GM12878 (cell line): Measurements from ENCODE around the gene GRIP2. TPM values are rescaled to one million over a fixed set of nuclear protein-coding genes. Genes with fewer than 3 reads are reported as not detected.

ENCODE experiments used
- ATAC-seq: fragments of 200-7000 bp; cut with Tn5 transposase; 3 replicates; pipeline ENCODE4 v1.9.1; 2020; ENCODE audit warnings: mild to moderate bottlenecking, moderate library complexity
- BruUV-seq: library from RNA; stranded (reverse); fragments of 400-500 nt; replicated peaks from 2 replicates; lab custom pipeline; 2021; lab: Mats Ljungman, UMichigan
- CTCF ChIA-PET: fragments of 300-600 bp; sonication (Branson Sonifier 250); formaldehyde crosslinking; extraction: SDS; loops from one replicate; lab custom pipeline; 2021; ENCODE audit warnings: inconsistent platforms; lab: Yijun Ruan, JAX
- POLR2A ChIA-PET: fragments of 350-600 bp; formaldehyde crosslinking; extraction: SDS; loops from one replicate; lab custom pipeline; 2021; ENCODE audit warnings: inconsistent platforms; lab: Charles Lee
- RAD21 ChIA-PET: fragments of 300-600 bp; sonication (Branson Sonifier 250); formaldehyde crosslinking; loops from one replicate; lab custom pipeline; 2023; ENCODE audit warnings: antibody characterized with exemption; ENCODE audit not compliant: unreplicated experiment; lab: Charles Lee
- SMC1A ChIA-PET: fragments of 300-600 bp; sonication (Branson Sonifier 250); formaldehyde crosslinking; loops from one replicate; lab custom pipeline; 2023; ENCODE audit not compliant: unreplicated experiment, uncharacterized antibody; lab: Charles Lee
- DNase-seq: peaks from one replicate; pipeline ENCODE4 v3.0.0-alpha.2; 2011; ENCODE audit warnings: low read depth, low spot score
- FAIRE-seq: peaks from 3 replicates; lab custom pipeline; 2011; peaks lifted over from hg19 to GRCh38; lab: Jason Lieb, UNC
- H2AFZ ChIP-seq: 2 replicates; pipeline ENCODE4 v1.6.0; 2011; ENCODE audit warnings: low read depth, low read length, control low read depth; ENCODE audit not compliant: control insufficient read depth
- H3K27ac ChIP-seq: 2 replicates; pipeline ENCODE4 v1.5.1; 2011; ENCODE audit warnings: control low read depth; ENCODE audit not compliant: control insufficient read depth, insufficient read depth
- H3K27me3 ChIP-seq, 2 experiments: replicated peaks in 1 of 2; 2 replicates each; pipeline versions ENCODE4 v1.6.0 to v1.6.1; 2011; ENCODE audit warnings: low read length in 1 of 2; ENCODE audit not compliant: control insufficient read depth in 2 of 2, insufficient read depth in 2 of 2
- H3K36me3 ChIP-seq, 2 experiments: 2 replicates each; pipeline ENCODE4 v1.5.1; 2011; ENCODE audit warnings: low read length in 1 of 2; ENCODE audit not compliant: control insufficient read depth in 2 of 2, insufficient read depth in 2 of 2
- H3K4me1 ChIP-seq: 2 replicates; pipeline ENCODE4 v1.6.1; 2011; ENCODE audit warnings: mild to moderate bottlenecking, low read length, moderate library complexity, mixed read lengths; ENCODE audit not compliant: control insufficient read depth, insufficient read depth
- H3K4me2 ChIP-seq: 2 replicates; pipeline ENCODE4 v1.6.0; 2011; ENCODE audit warnings: control low read depth; ENCODE audit not compliant: control insufficient read depth, insufficient read depth
- H3K4me3 ChIP-seq: fragments of 200-600 bp; sonication (generic); 2 replicates; pipeline ENCODE4 v1.5.1; 2016
- H3K79me2 ChIP-seq: 2 replicates; pipeline ENCODE4 v1.6.0; 2011; ENCODE audit warnings: low read length; ENCODE audit not compliant: control insufficient read depth, insufficient read depth
- H3K9ac ChIP-seq: 2 replicates; pipeline ENCODE4 v1.8.0; 2011; ENCODE audit warnings: low read length, control low read depth, mixed read lengths; ENCODE audit not compliant: control insufficient read depth, insufficient read depth
- H3K9me3 ChIP-seq: replicated peaks from 3 replicates; pipeline ENCODE4 v1.5.1; 2011; ENCODE audit warnings: mild to moderate bottlenecking, low read length; ENCODE audit not compliant: control insufficient read depth, insufficient read depth
- H4K20me1 ChIP-seq: 2 replicates; pipeline ENCODE4 v1.6.0; 2011; ENCODE audit not compliant: control insufficient read depth, insufficient read depth
- CHD4 ChIP-seq: fragments of 200-600 bp; sonication (generic); IDR thresholded peaks from 2 replicates; pipeline ENCODE4 v1.6.1; 2016; ENCODE audit warnings: mild to moderate bottlenecking
- CTCF ChIP-seq, 3 experiments: IDR thresholded peaks in 2 of 3; conservative IDR thresholded peaks in 1 of 3; 2 replicates each; pipeline ENCODE4 v1.5.1; 2011; ENCODE audit warnings: low read depth in 3 of 3, low read length in 3 of 3, mild to moderate bottlenecking in 3 of 3, control low read depth in 2 of 3, moderate library complexity in 2 of 3, inconsistent platforms in 1 of 3, mixed read lengths in 1 of 3; ENCODE audit not compliant: control insufficient read depth in 2 of 3, insufficient read depth in 1 of 3; ENCODE audit errors: extremely low read depth in 1 of 3
- ETV6 ChIP-seq, 2 experiments: fragments of 450-650 bp in 1 of 2; IDR thresholded peaks in 1 of 2; conservative IDR thresholded peaks in 1 of 2; 2 replicates each; pipeline ENCODE4 v1.6.1; 2014; ENCODE audit warnings: antibody characterized with exemption in 1 of 2, borderline replicate concordance in 1 of 2, low read depth in 1 of 2, mild to moderate bottlenecking in 1 of 2, moderate library complexity in 1 of 2
- FOS ChIP-seq: IDR thresholded peaks from 3 replicates; pipeline ENCODE4 v1.6.1; 2011; ENCODE audit warnings: borderline replicate concordance; ENCODE audit not compliant: insufficient read length; ENCODE audit errors: extremely low read depth
- HCFC1 ChIP-seq: fragments of 150-350 bp; IDR thresholded peaks from 2 replicates; pipeline ENCODE4 v1.6.1; 2014; ENCODE audit warnings: low read length
- IKZF2 ChIP-seq, 2 experiments: fragments of 450-650 bp; IDR thresholded peaks; 2 replicates each; pipeline ENCODE4 v1.6.1; 2017; ENCODE audit warnings: mild to moderate bottlenecking in 2 of 2, moderate library complexity in 2 of 2
- JUNB ChIP-seq: IDR thresholded peaks from 2 replicates; pipeline ENCODE4 v1.6.1; 2016; ENCODE audit warnings: antibody characterized with exemption, mild to moderate bottlenecking
- MEF2B ChIP-seq: fragments of 450-650 bp; IDR thresholded peaks from 2 replicates; pipeline ENCODE4 v1.6.1; 2018; ENCODE audit warnings: mild to moderate bottlenecking, moderate library complexity; ENCODE audit not compliant: partially characterized antibody, poor library complexity, severe bottlenecking
- NFYB ChIP-seq: IDR thresholded peaks from 2 replicates; pipeline ENCODE4 v1.6.1; 2011; ENCODE audit warnings: low read depth, mild to moderate bottlenecking, low read length, improper control_type of control experiment, moderate library complexity; ENCODE audit not compliant: insufficient read depth
- NKRF ChIP-seq: fragments of 450-650 bp; conservative IDR thresholded peaks from 2 replicates; pipeline ENCODE4 v1.6.1; 2017; ENCODE audit warnings: mild to moderate bottlenecking, moderate library complexity
- NR2F1 ChIP-seq: fragments of 450-650 bp; conservative IDR thresholded peaks from 2 replicates; pipeline ENCODE4 v1.6.1; 2017; ENCODE audit warnings: mild to moderate bottlenecking
- PKNOX1 ChIP-seq: fragments of 450-650 bp; IDR thresholded peaks from 2 replicates; pipeline ENCODE4 v1.6.1; 2016; ENCODE audit warnings: mild to moderate bottlenecking
- RFX5 ChIP-seq: IDR thresholded peaks from 2 replicates; pipeline ENCODE4 v1.6.1; 2011; ENCODE audit warnings: low read depth, low read length, improper control_type of control experiment
- SREBF2 ChIP-seq: IDR thresholded peaks from 2 replicates; pipeline ENCODE4 v1.6.1; 2012; ENCODE audit warnings: mild to moderate bottlenecking, low read length
- STAT1 ChIP-seq: fragments of 450-650 bp; conservative IDR thresholded peaks from 2 replicates; pipeline ENCODE4 v1.6.1; 2014; ENCODE audit warnings: antibody characterized with exemption, mild to moderate bottlenecking
- TCF7 ChIP-seq: IDR thresholded peaks from 2 replicates; pipeline ENCODE4 v1.6.1; 2014; ENCODE audit warnings: antibody characterized with exemption, borderline replicate concordance
- YBX1 ChIP-seq: fragments of 450-650 bp; IDR thresholded peaks from 2 replicates; pipeline ENCODE4 v1.6.1; 2016; ENCODE audit warnings: antibody characterized with exemption
- ZNF24 ChIP-seq: fragments of 450-650 bp; IDR thresholded peaks from 2 replicates; pipeline ENCODE4 v1.6.1; 2017; ENCODE audit warnings: antibody characterized with exemption, mild to moderate bottlenecking
- ZNF274 ChIP-seq: IDR thresholded peaks from one replicate; pipeline ENCODE4 v1.8.0; 2011; ENCODE audit not compliant: insufficient read length, insufficient read depth
- WGBS: methylation state at CpG from one replicate; pipeline ENCODE4 v1.1.6; 2016; ENCODE audit warnings: low lambda C conversion rate; ENCODE audit not compliant: insufficient replicate concordance, insufficient coverage; ENCODE audit errors: missing lambda C conversion rate; 5-methylcytosine and 5-hydroxymethylcytosine counted together
- in situ Hi-C: fragments of 300-500 bp; cut with MboI; formaldehyde crosslinking; loops from 9 replicates; pipeline ENCODE4 v1.14.3; 2018; ENCODE audit warnings: mixed read lengths
- intact Hi-C: fragments of 100-400 bp; cut with micrococcal nuclease; formaldehyde crosslinking; loops from one replicate; pipeline ENCODE4 v1.14.2; 2022; ENCODE audit not compliant: unreplicated experiment
- polyA plus RNA-seq, 11 experiments: library from polyadenylated mRNA; depleted of rRNA in 4 of 11; unstranded in 6 of 11; stranded (reverse) in 5 of 11; fragments of >200 nt; fragmentation: Nextera tagmentation in 4 of 11; fragmentation: Illumina TruSeq in 1 of 11; extraction: Ambion mirVana in 4 of 11; extraction: Trizol in 1 of 11; gene quantifications; 1 replicate in 1 of 11; 2 replicates in 10 of 11; pipeline versions ENCODE4 v1.2.1 to v1.2.3, GENCODE V29; 2011 to 2016; ENCODE audit warnings: inconsistent platforms in 2 of 11, missing spikeins in 2 of 11, low read depth in 1 of 11
- total RNA-seq, 4 experiments: library from RNA; depleted of rRNA in 3 of 4; stranded (reverse); fragments of >200 nt in 3 of 4; fragmentation: Illumina TruSeq in 1 of 4; extraction: Trizol in 1 of 4; gene quantifications; 2 replicates each; pipeline versions ENCODE4 v1.2.1 to v1.2.3, GENCODE V29; 2013 to 2021

Gene GRIP2
- total and polyA plus RNA-seq, 10 of the 15 experiments (the other 5 are each of a cell fraction or from before 2014, with no cell fraction given): not detected

- Histone ChIP-seq H2AFZ (no peak overlapping the region), H4K20me1 (no peaks in the 10 kb centered on the region), H3K27ac (no peak overlapping the region), H3K27me3 (no peaks in the 10 kb centered on the region), H3K79me2 (no peaks in the 10 kb centered on the region), H3K9ac (no peak overlapping the region), H3K4me2 (no peak overlapping the region), H3K9me3 (no peaks in the 10 kb centered on the region), H3K4me1 (peaks cover 10% of the 10 kb centered on the region), H3K36me3 (peaks cover 2 to 9% of the 10 kb centered on the region in 2 experiments), H3K4me3 (no peak overlapping the region)
- no peak for TF ChIP-seq SREBF2
- no peak for TF ChIP-seq TCF7
- TF ChIP-seq CHD4: no peak
- TF ChIP-seq NR2F1: no peak
- no peak for TF ChIP-seq JUNB
- TF ChIP-seq FOS: no peak
- no peak for TF ChIP-seq RFX5
- TF ChIP-seq NKRF: no peak
- no peak for TF ChIP-seq STAT1
- TF ChIP-seq ZNF274: no peak
- no peak for TF ChIP-seq ZNF24
- TF ChIP-seq HCFC1: no peak
- no peak for TF ChIP-seq CTCF (IDR thresholded peaks at IDR 0.05 in 2 of 3, conservative IDR thresholded peaks at IDR 0.05 in 1 of 3; ENCODE audit: control insufficient read depth in 2 of 3, extremely low read depth in 1 of 3, insufficient read depth in 1 of 3, low read depth in 3 of 3, low read length in 3 of 3)
- TF ChIP-seq IKZF2 (IDR thresholded peaks at IDR 0.05): no peak
- TF ChIP-seq NFYB: no peak
- TF ChIP-seq ETV6 (conservative IDR thresholded peaks at IDR 0.05 in 1 of 2, IDR thresholded peaks at IDR 0.05 in 1 of 2; ENCODE audit: borderline replicate concordance in 1 of 2, low read depth in 1 of 2): no peak
- TF ChIP-seq YBX1: no peak
- no peak for TF ChIP-seq MEF2B
- TF ChIP-seq PKNOX1: no peak
- ChIA-PET SMC1A (no interaction called here), CTCF (interaction anchor here (0.9 to 1.3 kb wide), 2 partner anchors 82 to 283 kb away, joined by 3 to 4 read pairs; no protein-coding TSS in a partner anchor), RAD21 (no interaction called here), POLR2A (no interaction called here)
- DNase-seq (no peak), ATAC-seq (no peak), FAIRE-seq (no peak)
- intact Hi-C loops: no loop called here
- no TSS peak for BruUV-seq
- in situ Hi-C loops: no loop called here
- 97% methylated on average over 8 of the region's 8 CpGs for WGBS
These were observed 53.1 kb downstream of the GRIP2 start for GRCh38 chr3:14487086-14487485.
